Stimulated activated CD4-positive, alpha-beta T cell treated with anti-CD3 and anti-CD28 coated beads, Interleukin-4, amount 100 ng/mL, for 48 hours (primary cell): ENCODE results near the gene OSCP1.
"Not testable (repeated sequence)": the region's sequence is repeated elsewhere in the genome, so short reads cannot be mapped to it uniquely, and the experiment has no call there.

Source experiments
- DNase-seq, 2 donors: peaks; one replicate each; pipeline ENCODE4 v3.0.0-alpha.2; 2020; ENCODE audit warnings: low read depth in 2 of 2

The OSCP1 gene, protein sequence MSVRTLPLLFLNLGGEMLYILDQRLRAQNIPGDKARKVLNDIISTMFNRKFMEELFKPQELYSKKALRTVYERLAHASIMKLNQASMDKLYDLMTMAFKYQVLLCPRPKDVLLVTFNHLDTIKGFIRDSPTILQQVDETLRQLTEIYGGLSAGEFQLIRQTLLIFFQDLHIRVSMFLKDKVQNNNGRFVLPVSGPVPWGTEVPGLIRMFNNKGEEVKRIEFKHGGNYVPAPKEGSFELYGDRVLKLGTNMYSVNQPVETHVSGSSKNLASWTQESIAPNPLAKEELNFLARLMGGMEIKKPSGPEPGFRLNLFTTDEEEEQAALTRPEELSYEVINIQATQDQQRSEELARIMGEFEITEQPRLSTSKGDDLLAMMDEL

DNA sequence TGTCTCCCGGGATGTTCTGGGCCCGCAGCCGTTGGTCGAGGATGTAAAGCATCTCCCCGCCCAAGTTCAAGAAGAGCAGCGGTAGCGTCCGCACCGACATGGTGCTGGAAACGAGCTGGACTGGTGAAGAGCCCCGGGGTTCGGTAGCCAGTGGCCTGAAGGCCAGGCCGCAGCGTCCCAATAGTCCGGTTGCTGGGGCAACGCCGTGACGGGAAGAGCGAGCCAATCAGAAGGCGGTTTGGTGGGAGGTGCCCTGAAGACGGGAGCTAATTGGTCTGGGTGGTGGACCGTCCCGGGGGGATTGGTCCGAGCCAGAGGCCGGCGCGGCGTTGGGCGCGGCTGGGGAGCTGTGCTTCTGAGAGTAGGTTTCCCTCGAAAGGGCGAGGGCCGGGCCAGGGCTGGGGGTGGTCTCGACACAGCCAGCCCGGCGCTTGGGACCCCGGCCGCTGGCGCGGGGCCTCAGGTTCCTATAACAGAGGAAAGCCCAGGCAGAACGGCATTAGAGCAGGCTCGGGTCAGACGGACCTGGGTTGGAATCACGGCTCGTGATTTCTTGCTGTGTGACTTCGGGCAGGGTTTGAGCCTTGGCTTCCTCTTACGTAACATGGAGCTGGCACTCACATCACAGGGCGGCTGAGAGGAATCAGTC is at the start of gene OSCP1:
Gene OSCP1, minus strand, starts transcription at position 182 of the 649 bp plus-strand sequence. Its CDS starts 82 bp downstream, at position 100.
- DNase-seq, result peak; percentile 74 to 80

- no peak for DNase-seq
Measured at GRCh38 chr1:36497207-36497606, 47.0 kb upstream of the OSCP1 start.

GRCh38 chr1:36494971-36495370 is 44.7 kb upstream of the OSCP1 start:
- no peak for DNase-seq

GRCh38 chr1:36493524-36493923 is 43.3 kb upstream of the OSCP1 start:
- DNase-seq, result no peak

DNA sequence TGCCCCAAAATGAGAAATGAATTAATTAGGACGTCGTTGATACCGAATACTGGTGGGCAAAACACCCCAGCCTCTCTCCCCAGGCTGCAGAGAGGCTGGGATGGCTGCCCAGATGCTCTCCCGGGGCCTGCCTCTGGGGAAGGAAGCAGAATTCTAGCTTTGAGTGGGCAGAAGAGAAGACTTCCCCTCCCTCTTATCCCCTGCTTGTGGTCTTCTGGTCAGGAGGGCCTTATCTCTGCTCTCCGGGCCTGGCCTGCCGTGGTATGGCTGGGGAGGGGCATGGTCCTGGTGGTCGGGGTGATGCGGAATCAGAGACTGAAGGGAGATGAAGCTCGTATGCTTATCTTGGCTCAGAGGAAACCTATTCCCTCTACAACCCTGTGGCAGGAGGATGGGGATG is 42.2 kb upstream of the OSCP1 start:
- no peak for DNase-seq

DNA sequence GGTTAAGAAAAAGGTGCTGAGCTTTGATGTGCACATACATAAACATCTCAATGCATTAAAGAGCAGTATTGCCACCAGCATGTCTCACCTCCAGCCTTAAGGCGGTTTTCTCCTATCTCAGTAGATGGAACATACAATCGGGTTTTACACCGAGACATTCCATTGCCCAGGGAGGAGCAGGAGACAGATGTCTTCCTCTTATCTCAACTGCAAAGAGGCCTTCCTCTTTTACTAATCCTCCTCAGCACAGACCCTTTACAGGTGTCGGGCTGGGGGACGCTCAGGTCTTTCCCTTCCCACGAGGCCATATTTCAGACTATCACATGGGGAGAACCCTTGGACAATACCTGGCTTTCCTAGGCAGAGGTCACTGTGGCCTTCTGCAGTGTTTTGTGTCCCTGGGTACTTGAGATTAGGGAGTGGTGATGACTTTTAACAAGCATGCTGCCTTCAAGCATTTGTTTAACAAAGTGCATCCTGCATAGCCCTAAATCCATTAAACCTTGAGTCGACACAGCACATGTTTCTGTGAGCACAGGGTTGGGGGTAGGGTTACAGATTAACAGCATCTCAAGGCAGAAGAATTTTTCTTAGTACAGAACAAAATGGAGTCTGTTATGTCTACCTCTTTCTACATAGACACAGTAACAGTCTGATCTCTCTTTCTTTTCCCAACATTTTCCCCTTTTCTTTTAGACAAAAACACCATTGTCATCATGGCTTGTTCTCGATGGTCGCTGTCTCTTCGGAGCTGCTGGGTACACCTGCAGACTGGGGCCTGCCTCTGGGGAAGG is 39.2 kb upstream of the OSCP1 start:
- DNase-seq, result not testable (repeated sequence)

GRCh38 chr1:36487906-36488305 is 37.7 kb upstream of the OSCP1 start:
- DNase-seq, result no peak

- DNase-seq, result not testable (repeated sequence)
Measured at GRCh38 chr1:36487336-36487725, 37.1 kb upstream of the OSCP1 start.

DNA sequence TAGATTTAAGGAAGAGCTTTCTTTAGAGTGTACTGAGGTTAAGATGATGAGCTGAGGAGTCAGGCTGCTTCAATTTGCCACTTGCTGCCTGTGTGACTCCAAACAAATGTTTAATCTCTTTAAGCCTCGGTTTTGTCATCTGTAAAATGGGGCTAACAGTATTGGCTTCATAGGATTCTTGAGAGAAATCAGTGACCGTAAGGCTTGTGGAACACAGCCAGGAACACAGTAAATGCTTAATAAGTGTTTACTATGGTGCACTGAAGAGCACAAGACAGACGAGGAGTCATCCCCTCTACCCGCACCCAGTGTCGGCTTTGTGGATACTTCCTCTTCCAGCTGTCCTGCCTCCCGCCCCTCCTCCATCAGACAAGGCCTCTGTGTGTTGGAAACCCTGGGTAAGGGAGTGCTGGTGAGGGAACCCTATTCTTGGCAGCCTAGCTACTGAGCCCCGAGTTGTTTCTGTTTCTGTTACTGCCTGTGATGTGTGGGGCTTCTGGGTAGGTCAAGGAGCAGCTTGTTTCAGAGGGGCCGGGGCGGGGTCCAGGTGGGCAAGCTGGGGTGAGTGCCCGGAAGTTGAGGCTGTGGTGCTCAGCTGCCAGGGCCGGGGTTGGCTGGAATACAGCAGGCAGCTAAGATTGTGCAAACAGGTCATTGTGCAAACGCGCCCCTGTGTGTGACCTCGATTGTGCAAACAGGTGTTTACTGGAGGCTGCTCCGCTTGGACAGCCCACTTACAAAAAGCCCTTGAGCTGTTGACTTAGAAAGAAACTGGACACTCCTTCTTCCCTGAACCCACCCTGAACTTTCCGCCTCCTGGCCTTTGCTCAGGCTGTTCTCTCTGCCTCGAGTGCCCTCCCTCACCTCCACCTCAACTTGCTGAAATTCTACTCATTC is 36.4 kb upstream of the OSCP1 start:
- DNase-seq, result no peak

DNA sequence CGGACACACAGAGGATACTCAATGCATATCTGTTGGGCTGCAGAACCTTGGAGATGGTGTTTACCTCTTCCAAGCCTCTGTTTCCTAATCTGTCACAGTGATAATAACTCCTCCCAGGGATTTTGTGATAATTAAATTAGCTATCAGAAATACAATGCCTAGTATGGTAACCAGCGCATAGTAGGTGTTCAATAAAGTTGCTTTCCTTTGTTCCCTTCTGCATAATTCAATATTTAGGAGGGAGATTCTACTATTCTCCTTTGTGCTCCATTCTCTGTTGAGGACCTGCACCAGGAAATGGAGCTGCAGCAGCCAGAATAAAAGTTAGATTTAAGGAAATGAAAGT is 35.8 kb upstream of the OSCP1 start:
- no peak for DNase-seq

GRCh38 chr1:36484099-36484498 is 33.8 kb upstream of the OSCP1 start:
- DNase-seq, result no peak

DNA sequence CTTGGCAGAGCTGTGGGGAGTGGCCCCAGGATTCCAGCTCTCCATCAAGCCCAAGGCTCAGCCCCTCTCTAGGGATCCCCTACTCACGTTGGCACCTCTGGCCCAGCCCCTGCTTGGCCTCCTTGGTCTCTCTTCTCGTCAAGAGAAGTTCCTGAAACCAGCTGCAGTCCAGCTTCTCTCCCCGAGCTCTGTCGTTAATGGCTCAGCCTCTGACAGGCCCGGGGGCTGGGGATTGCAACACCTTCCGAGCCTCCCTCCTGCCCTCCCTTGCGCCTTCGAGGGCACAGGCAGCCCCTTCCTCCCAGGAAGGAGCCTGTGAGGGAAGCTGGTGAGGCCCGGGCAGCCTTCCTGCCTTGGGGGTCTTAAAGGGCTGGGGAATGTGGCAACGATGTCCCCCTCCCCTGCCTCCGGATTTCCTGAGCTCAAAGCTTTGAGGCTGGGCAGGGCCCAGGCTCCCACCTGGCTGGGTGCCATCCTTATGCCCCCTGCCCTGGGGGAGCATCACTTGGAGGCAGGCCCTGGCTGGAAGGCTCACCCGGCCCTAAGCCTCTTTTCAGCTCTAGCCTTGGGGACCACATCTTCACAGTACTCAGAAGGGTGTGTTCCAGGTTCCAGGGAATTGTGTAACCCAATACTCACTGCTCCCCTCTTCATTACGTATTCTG is 32.6 kb upstream of the OSCP1 start, which contains the start of gene CSF3R:
Gene CSF3R, minus strand, starts transcription at position 190 of the 665 bp plus-strand sequence. CDS start 3,417 bp downstream, outside the sequence.
- no peak for DNase-seq

DNA sequence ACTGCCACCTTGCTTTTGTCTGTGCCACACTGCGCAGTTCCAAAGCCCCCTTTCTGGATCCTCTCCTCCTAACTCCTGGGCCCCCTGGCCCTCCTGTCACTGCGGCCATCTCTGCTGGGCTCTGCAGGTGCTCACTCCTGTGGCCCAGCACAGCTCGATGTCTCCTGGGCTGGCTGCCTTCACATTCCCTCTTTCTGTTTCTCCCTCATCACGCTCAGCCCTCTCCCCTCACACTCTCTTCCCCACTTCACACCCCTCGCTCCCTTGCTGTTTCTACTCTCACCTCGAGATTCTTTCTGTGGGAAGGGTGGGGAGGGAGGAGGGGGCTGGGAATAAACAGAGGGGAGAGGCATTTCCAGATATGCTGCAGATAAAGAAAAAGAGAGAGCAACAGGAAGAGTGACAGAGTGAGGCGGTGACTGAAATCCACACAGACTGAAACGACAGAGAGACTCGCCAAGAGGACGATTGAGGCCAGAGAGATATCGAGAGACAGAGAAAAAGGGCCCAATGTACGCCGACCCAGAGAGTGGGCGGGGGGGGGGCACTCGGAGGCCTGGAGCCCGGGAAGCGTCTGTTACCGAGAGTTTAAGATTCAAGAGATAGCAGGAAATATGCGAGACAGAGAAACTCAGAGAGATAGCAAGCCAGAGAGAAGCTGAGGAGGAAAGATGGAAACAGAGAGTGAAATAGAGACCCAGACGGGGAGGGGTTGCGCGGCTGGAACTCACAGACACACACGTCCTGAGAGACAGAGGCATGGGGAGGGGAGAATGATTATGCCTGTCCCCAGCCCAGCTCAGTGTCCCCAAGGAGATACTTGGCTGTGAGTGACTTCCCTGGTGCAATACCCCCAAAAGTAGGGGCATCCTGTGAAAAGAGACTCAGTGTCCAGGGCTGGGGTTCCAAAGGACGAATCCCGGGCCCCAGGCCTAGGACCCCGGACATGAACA is 31.8 kb upstream of the OSCP1 start:
- no peak for DNase-seq

GRCh38 chr1:36481091-36481490 is 30.8 kb upstream of the OSCP1 start:
- DNase-seq, result no peak

DNA sequence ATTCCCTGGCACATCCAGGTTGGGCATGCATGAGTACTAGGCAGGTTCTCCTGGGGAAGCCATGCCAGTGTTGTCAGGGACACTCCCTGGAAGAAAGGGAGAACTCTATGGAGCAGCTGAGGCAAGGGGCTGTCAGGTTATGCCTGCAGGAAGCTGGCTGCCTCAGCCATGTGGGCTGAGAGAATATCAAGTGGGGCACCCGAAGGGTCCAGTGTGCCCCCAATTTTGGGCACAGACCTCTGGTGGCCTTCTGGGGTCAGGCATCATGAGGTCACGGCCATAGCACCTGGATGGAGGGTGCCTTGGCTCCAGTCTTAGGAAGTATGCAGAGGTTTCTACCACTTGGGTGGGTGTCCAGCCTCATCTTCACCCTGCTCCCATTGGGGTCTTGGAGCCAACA is 29.9 kb upstream of the OSCP1 start:
- DNase-seq, result no peak

- no peak for DNase-seq
Measured at GRCh38 chr1:36479505-36480051, 29.3 kb upstream of the OSCP1 start.

DNA sequence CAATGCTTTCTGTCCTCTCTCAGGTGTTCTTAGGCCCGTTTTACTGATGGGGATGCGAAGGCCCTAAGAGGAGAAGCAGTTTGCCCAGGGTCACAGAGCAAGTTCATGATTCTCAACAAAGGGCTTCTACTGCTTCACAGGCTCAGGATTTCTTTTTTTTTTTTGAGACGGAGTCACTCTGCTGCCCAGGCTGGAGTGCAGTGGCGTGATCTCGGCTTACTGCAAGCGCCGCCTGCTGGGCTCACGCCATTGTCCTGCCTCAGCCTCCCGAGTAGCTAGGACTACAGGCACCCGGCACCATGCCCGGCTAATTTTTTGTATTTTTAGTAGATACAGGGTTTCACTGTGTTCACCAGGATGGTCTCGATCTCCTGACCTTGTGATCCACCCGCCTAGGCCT is 27.4 kb upstream of the OSCP1 start:
- DNase-seq, result not testable (repeated sequence)

- no peak for DNase-seq
Measured at GRCh38 chr1:36476945-36477344, 26.7 kb upstream of the OSCP1 start.

DNA sequence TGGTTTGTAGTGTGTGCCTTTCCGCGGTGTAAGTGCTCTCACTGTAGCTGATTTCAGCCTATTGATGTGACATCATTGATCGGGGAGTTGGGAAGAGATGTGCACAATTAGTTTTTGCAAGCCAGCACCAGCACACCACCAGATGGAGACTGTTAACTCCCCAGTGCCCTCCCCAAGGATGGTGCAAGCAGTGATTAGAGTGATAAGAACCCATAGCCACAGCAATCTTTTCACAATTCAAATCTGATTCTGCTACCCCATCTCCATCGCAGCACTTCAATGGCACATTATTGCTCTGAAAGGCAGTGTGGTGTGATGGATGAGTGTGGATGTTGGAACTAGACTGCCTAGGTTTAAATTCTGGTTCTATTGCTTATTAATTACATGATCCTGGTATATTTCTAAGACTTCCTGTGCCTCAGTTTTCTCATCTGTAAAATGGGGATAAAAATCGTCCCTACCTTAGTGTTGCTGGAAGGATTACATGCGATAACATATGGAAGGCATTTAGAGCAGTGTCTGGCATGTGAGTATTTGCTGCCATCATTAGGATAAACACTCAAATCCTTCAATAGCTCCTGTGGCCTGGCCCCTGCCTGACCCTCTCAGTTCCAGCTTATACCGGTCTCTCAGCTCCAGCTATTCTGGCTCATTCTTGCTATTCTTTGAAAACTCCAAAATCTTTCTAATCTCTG is 25.8 kb upstream of the OSCP1 start:
- no peak for DNase-seq
